Stimulated activated CD8-positive, alpha-beta memory T cell treated with anti-CD3 and anti-CD28 coated beads, Interleukin-7, amount 100 ng/mL, for 48 hours (primary cell): ENCODE measurements around the gene SSH2.

Source experiments
- DNase-seq, 2 donors: peaks; one replicate each; pipeline ENCODE4 v3.0.0-alpha.2; 2020; ENCODE audit warnings: low read depth in 1 of 2; ENCODE audit errors: extremely low read depth in 1 of 2

Gene SSH2

DNA sequence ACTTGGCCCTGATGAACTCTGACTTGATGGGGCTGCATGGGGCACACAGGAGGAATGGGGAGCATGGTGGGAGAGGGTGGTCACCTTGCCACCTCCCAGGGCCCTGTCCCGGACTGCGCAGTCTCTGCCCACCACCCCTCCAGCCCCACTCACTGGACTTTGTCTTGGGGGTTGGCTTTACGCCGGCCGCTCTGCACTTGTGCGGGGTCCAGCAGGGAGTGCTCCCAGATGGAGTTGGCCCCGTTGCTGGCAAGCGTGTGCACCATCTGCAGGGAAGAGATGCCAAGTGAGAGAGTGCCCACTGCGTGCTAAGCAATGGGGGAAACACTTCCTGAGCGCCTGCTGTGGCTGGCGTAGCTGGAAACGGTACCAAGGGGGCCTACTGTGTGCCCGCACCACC is 347.3 kb downstream of the SSH2 start:
- DNase-seq = no peak

DNA sequence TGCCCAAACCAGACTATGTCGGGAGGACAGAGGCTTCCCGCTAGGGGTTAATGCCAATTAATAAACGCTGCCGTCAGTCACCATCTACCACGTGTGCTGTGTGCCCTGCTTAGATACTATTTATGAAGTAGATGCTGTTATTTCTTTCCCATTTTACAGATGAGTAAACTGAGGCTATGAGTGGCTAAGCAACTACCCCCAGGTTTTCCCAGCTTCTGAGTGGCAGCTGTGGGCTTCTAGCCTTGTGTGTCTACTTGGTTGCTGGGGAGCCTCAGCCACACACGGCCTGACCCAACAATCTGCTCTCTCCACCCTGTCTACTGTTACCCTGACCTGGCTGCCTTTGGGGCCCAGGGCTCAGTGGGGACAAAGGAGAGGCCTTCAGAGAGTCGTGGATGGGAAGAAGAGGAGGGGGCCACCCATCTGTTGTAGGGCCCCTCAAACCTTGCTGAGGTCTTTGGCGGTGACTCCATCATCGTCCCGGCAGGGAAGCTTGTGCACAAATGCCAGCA is 347.7 kb downstream of the SSH2 start:
- DNase-seq = no peak

DNA sequence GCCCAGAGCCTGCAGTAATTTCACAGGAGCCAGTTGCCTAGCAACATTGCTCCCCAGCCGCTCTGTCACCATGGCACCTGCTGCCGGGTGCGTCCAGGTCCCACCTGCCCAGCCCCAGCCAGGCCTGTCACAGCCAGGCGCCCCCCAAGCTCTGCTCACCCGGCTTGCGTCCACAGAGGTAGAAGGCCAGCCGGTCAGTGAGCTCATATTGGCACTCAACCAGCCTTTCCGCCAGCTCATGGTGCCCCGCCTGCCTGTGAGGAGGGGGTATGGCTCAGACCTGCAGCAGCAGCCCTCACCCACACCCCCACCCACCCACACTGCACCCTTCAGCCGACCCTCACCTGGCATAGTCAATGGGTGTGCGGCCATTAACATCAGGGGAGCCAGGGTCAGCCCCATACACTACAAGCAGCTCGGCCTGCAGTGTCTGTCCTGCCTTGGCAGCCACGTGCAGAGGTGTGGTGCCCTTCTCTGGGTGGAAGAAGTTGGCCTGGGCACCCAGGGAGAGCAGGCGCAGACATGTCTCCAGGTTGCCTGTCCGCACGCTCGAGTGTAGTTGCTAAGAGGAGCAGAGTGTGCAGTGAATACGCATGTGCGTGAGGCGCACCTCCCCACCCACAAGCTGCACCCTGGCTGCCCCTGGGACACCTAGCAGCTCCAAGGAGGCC is 348.3 kb downstream of the SSH2 start:
- DNase-seq = no peak

DNA sequence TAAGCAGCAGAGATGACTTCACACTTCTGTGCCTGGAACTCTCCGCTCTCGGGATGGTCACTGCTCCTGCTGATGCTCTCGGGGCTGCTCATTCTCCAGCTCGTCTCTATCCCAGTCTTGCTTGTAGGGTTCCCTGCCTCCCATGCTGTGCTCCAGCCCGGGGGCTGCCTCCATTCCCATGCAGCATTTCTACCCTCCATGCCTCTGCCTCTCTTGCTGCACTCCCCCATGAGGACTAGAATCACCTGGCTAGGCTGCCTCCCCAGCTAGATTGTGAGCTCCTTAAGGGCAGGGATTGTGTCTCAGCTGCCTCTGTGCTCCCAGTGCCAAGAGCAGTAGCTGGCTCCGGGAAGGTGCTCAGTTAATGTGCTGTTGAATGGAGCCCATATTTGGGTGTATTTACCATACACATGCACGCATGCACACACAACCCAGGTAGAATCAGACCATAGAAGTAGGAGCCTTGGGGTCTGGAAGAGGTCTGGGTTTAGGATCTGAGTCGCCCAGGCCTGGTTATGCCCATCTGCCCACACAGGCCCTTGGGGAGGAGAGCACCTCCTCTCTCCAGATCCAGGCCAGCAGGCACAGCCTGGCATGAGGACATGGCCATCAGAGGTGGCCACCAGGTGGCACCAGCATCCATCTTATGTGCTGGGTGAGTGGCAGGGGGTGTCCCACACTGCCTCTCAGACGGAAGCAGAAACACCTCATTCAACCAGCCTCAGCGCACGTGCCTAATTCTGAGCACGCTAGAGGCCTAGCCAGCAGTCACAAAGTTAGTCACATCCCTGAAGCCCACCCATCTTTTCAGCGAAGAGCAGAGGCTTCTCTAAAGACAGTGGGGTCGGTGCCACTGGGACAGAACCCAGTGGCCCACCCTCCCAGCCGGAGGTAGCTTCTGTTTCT is 349.9 kb downstream of the SSH2 start:
- peak in 1 of 2 donors; percentile 80 for DNase-seq

DNA sequence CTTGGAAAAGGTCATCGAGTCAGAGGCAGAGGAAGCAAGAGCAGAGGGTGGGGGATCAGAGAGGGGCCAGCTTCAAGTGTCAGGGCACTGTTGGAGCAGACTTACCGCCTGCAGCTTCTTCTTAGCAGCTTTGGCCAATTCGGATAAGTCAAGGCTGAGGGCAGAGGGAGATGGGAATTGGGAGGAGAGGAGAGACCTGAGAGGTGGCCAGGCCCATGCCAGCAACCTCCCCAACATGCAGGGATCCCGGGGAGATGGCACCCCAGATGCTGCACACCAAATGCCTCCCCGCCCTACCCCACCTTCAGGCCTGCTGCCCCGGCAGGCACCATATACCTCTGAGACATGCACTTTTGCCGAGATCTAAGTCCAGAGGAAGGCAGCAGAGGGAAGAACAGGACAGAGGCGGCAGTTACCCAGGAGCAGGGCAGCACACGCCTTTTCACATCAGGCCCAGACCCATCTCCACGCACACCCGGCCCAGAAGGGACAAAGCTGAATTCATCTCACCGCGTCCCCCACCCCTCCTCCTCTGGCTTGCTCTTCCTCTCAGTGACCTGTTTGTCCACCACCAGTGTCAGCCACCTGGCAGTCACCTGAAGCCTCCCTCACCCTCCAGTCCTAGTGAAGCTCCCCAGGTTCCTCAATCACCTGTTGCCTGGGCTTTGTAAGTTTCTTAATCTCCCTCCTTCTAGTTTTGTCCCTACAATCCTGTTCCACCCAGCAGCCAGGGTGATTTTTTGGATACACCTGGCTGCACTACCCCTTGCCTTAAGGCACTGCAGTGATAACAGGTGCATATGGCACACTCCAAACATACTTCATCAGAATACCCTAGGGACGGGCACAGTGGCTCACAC is 351.2 kb downstream of the SSH2 start:
- DNase-seq = no peak

DNA sequence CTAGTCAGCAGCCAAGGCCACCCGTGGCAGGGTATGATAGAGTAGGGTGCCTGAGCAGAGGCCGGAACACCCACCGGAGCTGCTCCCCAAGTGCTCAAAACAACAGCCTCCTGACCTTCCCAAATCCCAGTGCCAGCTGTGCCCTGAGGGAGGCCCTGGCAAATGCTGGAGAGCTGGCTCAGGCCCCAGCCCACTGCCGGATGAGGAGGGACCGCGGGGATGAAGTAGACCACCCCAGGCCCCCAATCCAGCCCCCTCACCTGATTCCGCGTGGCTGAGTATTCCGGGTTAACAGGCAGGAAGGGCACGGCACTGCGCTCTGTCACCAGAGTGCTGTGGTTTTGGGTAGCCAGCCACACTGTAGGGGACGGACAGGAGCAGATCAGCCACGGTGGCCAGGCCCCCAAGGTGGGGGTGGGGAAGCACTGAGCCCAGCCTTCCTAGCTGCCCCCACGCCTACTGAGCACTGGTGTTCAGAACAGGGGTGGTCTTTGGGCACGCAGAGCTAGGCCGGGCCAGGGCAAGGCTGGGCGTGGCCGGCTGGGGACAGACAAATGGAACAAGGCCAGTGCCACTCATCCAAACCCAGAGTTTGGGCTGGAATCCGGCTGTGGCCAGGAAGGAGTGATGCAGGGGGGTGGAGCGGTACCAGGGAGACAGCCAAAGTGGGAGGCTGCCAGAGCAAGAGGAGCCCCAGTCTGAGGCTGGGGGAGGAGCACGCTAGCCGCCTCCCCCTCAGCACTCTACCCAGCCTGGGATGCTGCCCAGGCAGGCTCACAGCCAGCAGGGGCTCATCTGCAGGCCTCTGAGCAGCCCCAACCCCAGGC is 352.4 kb downstream of the SSH2 start:
- DNase-seq = no peak

DNA sequence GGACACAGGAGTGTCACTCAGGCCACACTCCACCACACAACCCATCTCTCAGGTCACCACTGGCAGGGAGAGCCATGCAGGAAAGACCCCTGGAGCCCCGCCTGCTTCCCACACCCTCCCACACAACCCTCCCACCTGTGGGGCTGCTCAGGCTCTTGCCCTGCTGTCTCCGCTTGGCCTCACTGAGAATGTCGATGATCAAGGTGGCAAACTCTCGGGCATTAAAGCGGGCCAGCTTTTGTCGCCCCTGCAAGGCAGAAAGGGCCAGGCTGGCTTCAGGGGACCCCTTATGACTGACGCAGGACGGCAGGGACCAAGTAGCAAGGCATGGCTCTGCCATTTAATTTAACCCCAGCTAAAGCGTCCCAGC is 353.0 kb downstream of the SSH2 start:
- no peak for DNase-seq

DNA sequence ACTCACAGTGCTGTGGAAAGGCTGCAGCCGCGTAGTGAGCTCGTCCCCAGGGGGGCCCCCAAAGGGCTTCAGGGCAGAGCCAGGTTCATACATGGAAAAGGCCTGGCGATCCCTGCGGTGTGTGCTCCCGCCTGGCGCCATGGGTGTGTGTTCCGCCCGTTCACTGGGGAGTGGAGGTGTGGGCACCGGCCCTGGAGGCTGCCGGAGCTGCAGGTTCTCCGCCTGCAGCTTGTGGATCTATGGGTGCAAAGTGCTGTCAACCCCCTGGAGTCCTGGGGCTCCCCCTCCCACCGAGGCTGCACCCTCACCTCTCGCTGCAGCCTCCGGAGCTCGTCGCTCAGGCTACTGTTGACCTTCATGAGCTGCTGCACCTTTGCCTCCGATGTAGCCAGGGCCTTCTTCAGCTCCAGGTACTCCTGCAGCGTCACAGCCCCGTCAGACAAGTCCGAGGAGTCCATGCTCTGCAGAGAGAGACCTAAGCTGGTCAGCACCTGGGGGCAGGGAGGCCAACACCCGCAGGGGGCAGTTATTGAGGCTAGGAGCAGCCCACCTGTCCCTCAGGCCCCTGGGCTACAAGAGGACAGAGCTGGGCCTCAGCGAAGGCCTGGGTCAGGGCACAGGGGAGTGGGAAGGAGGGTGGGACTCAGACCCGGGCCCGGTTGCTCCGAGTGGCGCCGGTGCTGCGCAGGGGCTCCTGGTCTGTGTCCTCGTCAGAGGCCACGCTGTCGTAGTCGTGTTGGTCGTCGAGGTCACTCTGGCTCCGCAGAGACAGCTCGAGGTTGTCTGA is 353.6 kb downstream of the SSH2 start:
- DNase-seq = no peak
